Upper lobe of left lung (tissue), 4 donors: ENCODE measurements around the gene IPO9.

Experiments used
- CTCF ChIP-seq, 6 experiments: fragments of 450-650 bp in 4 of 6; fragments of 200-600 bp in 2 of 6; sonication (generic) in 2 of 6; IDR thresholded peaks; one replicate each; pipeline ENCODE4 v1.5.1; 2016 to 2019; ENCODE audit warnings: antibody characterized with exemption in 6 of 6
- POLR2A ChIP-seq, 4 donors: fragments of 450-650 bp; IDR thresholded peaks; one replicate each; pipeline ENCODE4 v1.5.1; 2016 to 2017; ENCODE audit warnings: antibody characterized with exemption in 4 of 4, mild to moderate bottlenecking in 2 of 4

- no peak for TF ChIP-seq POLR2A (IDR thresholded peaks at IDR 0.05)
- TF ChIP-seq CTCF (IDR thresholded peaks at IDR 0.05), result no peak
Observed at GRCh38 chr1:201818971-201819750, 9.8 kb upstream of the IPO9 start.
